ENCODE measurements around the gene EFCAB6.

DNA sequence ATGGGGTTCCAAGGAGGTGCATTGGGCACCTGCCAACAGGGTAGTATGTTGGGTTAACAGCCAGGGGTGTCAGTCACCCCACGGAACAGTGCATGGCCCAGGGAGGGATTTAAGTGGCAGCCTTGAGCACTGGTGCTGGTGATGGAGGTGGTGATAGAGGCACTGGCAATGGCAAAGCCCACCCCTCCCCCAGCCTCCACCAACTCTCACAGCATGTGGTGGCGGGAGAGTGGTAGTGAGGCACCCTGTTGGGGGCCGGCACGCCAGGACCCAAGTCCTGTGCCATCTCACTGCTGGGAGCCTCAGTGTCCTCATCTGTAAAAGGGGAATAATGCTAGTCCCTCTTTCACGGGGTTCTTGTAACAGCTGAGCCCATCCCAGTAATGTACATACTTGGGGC, 318.8 kb downstream of the EFCAB6 start:
- TF ChIP-seq, protein P1, sequence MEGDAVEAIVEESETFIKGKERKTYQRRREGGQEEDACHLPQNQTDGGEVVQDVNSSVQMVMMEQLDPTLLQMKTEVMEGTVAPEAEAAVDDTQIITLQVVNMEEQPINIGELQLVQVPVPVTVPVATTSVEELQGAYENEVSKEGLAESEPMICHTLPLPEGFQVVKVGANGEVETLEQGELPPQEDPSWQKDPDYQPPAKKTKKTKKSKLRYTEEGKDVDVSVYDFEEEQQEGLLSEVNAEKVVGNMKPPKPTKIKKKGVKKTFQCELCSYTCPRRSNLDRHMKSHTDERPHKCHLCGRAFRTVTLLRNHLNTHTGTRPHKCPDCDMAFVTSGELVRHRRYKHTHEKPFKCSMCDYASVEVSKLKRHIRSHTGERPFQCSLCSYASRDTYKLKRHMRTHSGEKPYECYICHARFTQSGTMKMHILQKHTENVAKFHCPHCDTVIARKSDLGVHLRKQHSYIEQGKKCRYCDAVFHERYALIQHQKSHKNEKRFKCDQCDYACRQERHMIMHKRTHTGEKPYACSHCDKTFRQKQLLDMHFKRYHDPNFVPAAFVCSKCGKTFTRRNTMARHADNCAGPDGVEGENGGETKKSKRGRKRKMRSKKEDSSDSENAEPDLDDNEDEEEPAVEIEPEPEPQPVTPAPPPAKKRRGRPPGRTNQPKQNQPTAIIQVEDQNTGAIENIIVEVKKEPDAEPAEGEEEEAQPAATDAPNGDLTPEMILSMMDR (IDR thresholded peaks at IDR 0.05): no peak
- no peak for TF ChIP-seq POLR2A (IDR thresholded peaks at IDR 0.05)

All from transverse colon (tissue), 3 donors.